OCI-LY1 (cell line): ENCODE results near the gene NRTN.

ENCODE experiments used
- H2AFZ ChIP-seq: fragments of 200-600 bp; sonication (generic), shearing (Covaris generic); 2 replicates; pipeline ENCODE4 v1.6.0; 2014; ENCODE audit warnings: antibody characterized with exemption, mild to moderate bottlenecking, low read length
- H3F3A ChIP-seq: fragments of 200-600 bp; sonication (generic), shearing (Covaris generic); 2 replicates; pipeline ENCODE4 v1.6.0; 2014; ENCODE audit warnings: mild to moderate bottlenecking, antibody characterized with exemption, low read length, moderate library complexity; ENCODE audit not compliant: insufficient read depth
- H3K27ac ChIP-seq: fragments of 200-600 bp; sonication (generic); 2 replicates; pipeline ENCODE4 v1.5.1; 2014; ENCODE audit warnings: low read length, mixed run types, mild to moderate bottlenecking, low read depth; ENCODE audit not compliant: poor library complexity, severe bottlenecking
- H3K27me3 ChIP-seq: fragments of 200-600 bp; sonication (generic); 2 replicates; pipeline ENCODE4 v1.6.0; 2014; ENCODE audit warnings: antibody characterized with exemption, mild to moderate bottlenecking, low read length, moderate library complexity; ENCODE audit not compliant: insufficient read depth
- H3K36me3 ChIP-seq: fragments of 200-600 bp; sonication (generic); 2 replicates; pipeline ENCODE4 v1.6.1; 2014; ENCODE audit warnings: mild to moderate bottlenecking, antibody characterized with exemption, low read length, moderate library complexity, mixed read lengths; ENCODE audit not compliant: insufficient read depth
- H3K4me1 ChIP-seq: fragments of 200-600 bp; sonication (generic); 2 replicates; pipeline ENCODE4 v1.5.1; 2014; ENCODE audit warnings: mild to moderate bottlenecking, low read length, moderate library complexity; ENCODE audit not compliant: insufficient read depth, severe bottlenecking
- H3K4me2 ChIP-seq: fragments of 200-600 bp; sonication (generic), shearing (Covaris generic); 2 replicates; pipeline ENCODE4 v1.6.1; 2014; ENCODE audit warnings: low read length
- H3K4me3 ChIP-seq: fragments of 200-600 bp; sonication (generic); 2 replicates; pipeline ENCODE4 v1.5.1; 2014; ENCODE audit warnings: low read length, low read depth, mild to moderate bottlenecking, mixed read lengths; ENCODE audit not compliant: poor library complexity, severe bottlenecking
- H3K79me2 ChIP-seq: fragments of 200-600 bp; shearing (Covaris generic); 2 replicates; pipeline ENCODE4 v1.6.1; 2016; ENCODE audit warnings: mixed run types, low read length, mixed read lengths; ENCODE audit not compliant: insufficient read depth
- H3K9ac ChIP-seq: fragments of 200-600 bp; sonication (generic), shearing (Covaris generic); 2 replicates; pipeline ENCODE4 v1.6.1; 2014; ENCODE audit warnings: mild to moderate bottlenecking, low read length, mixed read lengths
- H3K9me2 ChIP-seq: fragments of 200-600 bp; sonication (generic), shearing (Covaris generic); 2 replicates; pipeline ENCODE4 v1.6.1; 2014; ENCODE audit warnings: low read depth, mild to moderate bottlenecking, low read length, mixed read lengths
- H3K9me3 ChIP-seq: fragments of 200-600 bp; shearing (Covaris generic); 2 replicates; pipeline ENCODE4 v1.6.1; 2014; ENCODE audit warnings: low read length, mixed read lengths
- H4K20me1 ChIP-seq: fragments of 200-600 bp; sonication (generic), shearing (Covaris generic); 2 replicates; pipeline ENCODE4 v1.6.0; 2016; ENCODE audit warnings: mild to moderate bottlenecking, low read length; ENCODE audit not compliant: insufficient read depth
- EZH2 ChIP-seq: fragments of 200-600 bp; sonication (generic), shearing (Covaris generic); IDR thresholded peaks from 2 replicates; pipeline ENCODE4 v1.8.0; 2017; ENCODE audit warnings: borderline replicate concordance, mixed run types, mild to moderate bottlenecking, antibody characterized with exemption, low read length, moderate library complexity, mixed read lengths
- TF ChIP-seq, protein P1 (sequence below): fragments of 200-600 bp; sonication (generic), shearing (Covaris generic); IDR thresholded peaks from 2 replicates; pipeline ENCODE4 v1.5.1; 2017; ENCODE audit warnings: mild to moderate bottlenecking, antibody characterized with exemption, low read length, moderate library complexity, mixed read lengths

The NRTN gene

GRCh38 chr19:5864725-5865486 lies 60.0 kb downstream of the NRTN start:
- peaks cover 7% of the 10 kb centered on the region; the same call in 1 of the 2 replicates for H3K27me3 ChIP-seq
- H3K9me3 ChIP-seq, result no peaks in the 10 kb centered on the region
- TF ChIP-seq EZH2, result no peak
- TF ChIP-seq, protein P1, sequence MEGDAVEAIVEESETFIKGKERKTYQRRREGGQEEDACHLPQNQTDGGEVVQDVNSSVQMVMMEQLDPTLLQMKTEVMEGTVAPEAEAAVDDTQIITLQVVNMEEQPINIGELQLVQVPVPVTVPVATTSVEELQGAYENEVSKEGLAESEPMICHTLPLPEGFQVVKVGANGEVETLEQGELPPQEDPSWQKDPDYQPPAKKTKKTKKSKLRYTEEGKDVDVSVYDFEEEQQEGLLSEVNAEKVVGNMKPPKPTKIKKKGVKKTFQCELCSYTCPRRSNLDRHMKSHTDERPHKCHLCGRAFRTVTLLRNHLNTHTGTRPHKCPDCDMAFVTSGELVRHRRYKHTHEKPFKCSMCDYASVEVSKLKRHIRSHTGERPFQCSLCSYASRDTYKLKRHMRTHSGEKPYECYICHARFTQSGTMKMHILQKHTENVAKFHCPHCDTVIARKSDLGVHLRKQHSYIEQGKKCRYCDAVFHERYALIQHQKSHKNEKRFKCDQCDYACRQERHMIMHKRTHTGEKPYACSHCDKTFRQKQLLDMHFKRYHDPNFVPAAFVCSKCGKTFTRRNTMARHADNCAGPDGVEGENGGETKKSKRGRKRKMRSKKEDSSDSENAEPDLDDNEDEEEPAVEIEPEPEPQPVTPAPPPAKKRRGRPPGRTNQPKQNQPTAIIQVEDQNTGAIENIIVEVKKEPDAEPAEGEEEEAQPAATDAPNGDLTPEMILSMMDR, result no peak
- H3K4me1 ChIP-seq, result no peaks in the 10 kb centered on the region
- no peak overlapping the region for H3K9ac ChIP-seq
- no peaks in the 10 kb centered on the region for H3K9me2 ChIP-seq
- H4K20me1 ChIP-seq, result no peaks in the 10 kb centered on the region
- no peak overlapping the region for H3K4me2 ChIP-seq
- H3K4me3 ChIP-seq, result no peak overlapping the region
- no peak overlapping the region for H2AFZ ChIP-seq
- H3K36me3 ChIP-seq, result no peaks in the 10 kb centered on the region
- no peaks in the 10 kb centered on the region for H3F3A ChIP-seq
- H3K79me2 ChIP-seq, result no peaks in the 10 kb centered on the region
- H3K27ac ChIP-seq, result no peak overlapping the region

DNA sequence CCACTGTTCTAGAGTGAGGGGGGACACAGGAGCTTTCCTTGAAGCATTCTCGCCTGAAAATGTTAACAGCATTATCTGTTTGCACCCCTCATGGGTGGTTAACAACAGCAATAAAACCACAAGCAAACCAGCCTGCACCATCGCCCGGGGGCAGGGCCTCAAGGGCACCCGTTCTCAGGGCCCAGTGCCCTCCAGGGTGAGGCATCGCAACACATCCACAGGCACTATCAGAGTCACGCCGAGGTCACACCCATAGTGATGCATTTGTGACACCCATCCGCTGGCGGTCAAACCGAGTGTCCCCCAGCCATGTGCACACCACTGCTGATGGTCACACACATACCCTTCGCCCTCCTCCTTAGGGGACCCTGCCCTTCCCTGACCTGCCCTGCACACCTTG lies 60.9 kb downstream of the NRTN start:
- Histone ChIP-seq H4K20me1 (no peaks in the 10 kb centered on the region), H3K9me3 (no peaks in the 10 kb centered on the region), H3K36me3 (no peaks in the 10 kb centered on the region), H3K4me1 (no peaks in the 10 kb centered on the region), H3K27me3 (0 out of 2 replicates have a peak, but pooled peaks cover 7% of the 10 kb centered on the region), H3F3A (no peaks in the 10 kb centered on the region), H3K79me2 (no peaks in the 10 kb centered on the region), H2AFZ (no peak overlapping the region), H3K4me2 (no peak overlapping the region), H3K9me2 (no peaks in the 10 kb centered on the region), H3K9ac (no peak overlapping the region), H3K27ac (no peak overlapping the region), H3K4me3 (no peak overlapping the region)
- TF ChIP-seq EZH2, result no peak
- TF ChIP-seq, protein P1, result no peak

GRCh38 chr19:5867201-5868136 lies 62.6 kb downstream of the NRTN start:
- 0 out of 2 replicates have a peak, but pooled peaks cover 4% of the 10 kb centered on the region for H3K27me3 ChIP-seq
- no peaks in the 10 kb centered on the region for H3F3A ChIP-seq
- H3K4me3 ChIP-seq, result no peak overlapping the region
- H3K9ac ChIP-seq, result no peak overlapping the region
- no peaks in the 10 kb centered on the region for H3K36me3 ChIP-seq
- H3K9me3 ChIP-seq, result no peaks in the 10 kb centered on the region
- H3K4me2 ChIP-seq, result no peak overlapping the region
- H3K9me2 ChIP-seq, result no peaks in the 10 kb centered on the region
- no peaks in the 10 kb centered on the region for H3K4me1 ChIP-seq
- no peaks in the 10 kb centered on the region for H3K79me2 ChIP-seq
- no peak overlapping the region for H2AFZ ChIP-seq
- H3K27ac ChIP-seq, result no peak overlapping the region
- H4K20me1 ChIP-seq, result no peaks in the 10 kb centered on the region
- TF ChIP-seq, protein P1, result no peak
- TF ChIP-seq EZH2, result no peak
